Ishikawa (cell line): ENCODE results near the gene ATP1A4.

Experiments
- CEBPB ChIP-seq: IDR thresholded peaks from 2 replicates; pipeline ENCODE4 v1.6.1; 2012
- CREB1 ChIP-seq: IDR thresholded peaks from 2 replicates; pipeline ENCODE4 v1.6.1; 2012; ENCODE audit warnings: low read depth
- EGR1 ChIP-seq: IDR thresholded peaks from 2 replicates; pipeline ENCODE4 v1.6.1; 2012
- EP300 ChIP-seq: IDR thresholded peaks from 2 replicates; pipeline ENCODE4 v1.6.1; 2012; ENCODE audit warnings: borderline replicate concordance
- FOXM1 ChIP-seq: IDR thresholded peaks from 2 replicates; pipeline ENCODE4 v1.6.1; 2012; ENCODE audit warnings: low read depth, borderline replicate concordance
- NFIC ChIP-seq: IDR thresholded peaks from 2 replicates; pipeline ENCODE4 v1.6.1; 2012
- RAD21 ChIP-seq: IDR thresholded peaks from 2 replicates; pipeline ENCODE4 v1.6.1; 2012; ENCODE audit warnings: low read depth
- TAF1 ChIP-seq: IDR thresholded peaks from 2 replicates; pipeline ENCODE4 v1.6.1; 2012; ENCODE audit warnings: low read depth, mild to moderate bottlenecking
- TCF12 ChIP-seq: IDR thresholded peaks from 2 replicates; pipeline ENCODE4 v1.6.1; 2012; ENCODE audit warnings: low read depth
- TEAD4 ChIP-seq: IDR thresholded peaks from 2 replicates; pipeline ENCODE4 v1.6.1; 2012
- YY1 ChIP-seq: IDR thresholded peaks from 2 replicates; pipeline ENCODE4 v1.6.1; 2012; ENCODE audit warnings: low read depth
- ZBTB7A ChIP-seq: IDR thresholded peaks from 2 replicates; pipeline ENCODE4 v1.6.1; 2012; ENCODE audit warnings: low read depth
- TF ChIP-seq, protein P1 (sequence below): IDR thresholded peaks from 2 replicates; pipeline ENCODE4 v1.6.1; 2012
- TF ChIP-seq, protein P2 (sequence below): IDR thresholded peaks from 2 replicates; pipeline ENCODE4 v1.6.1; 2012
- TF ChIP-seq, protein P3 (sequence below): IDR thresholded peaks from 2 replicates; pipeline ENCODE4 v1.6.1; 2012; ENCODE audit warnings: low read depth, mild to moderate bottlenecking

ATP1A4 gene

DNA sequence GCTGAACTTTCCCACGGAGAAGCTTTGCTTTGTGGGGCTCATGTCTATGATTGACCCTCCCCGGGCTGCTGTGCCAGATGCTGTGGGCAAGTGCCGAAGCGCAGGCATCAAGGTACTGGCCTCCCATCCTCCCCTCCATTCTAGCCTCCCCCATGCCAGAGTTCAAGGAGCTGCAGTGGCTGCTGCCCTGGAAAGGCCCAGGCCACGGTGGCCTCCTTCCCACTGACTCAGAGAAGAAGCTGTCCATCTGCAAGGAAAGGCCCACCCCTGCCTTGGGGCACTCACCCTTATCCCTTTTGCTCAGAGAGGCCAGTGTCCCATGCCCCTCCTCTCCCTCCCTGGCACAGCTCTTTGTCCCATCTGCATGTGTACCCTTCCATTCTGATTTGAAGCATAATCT lies 20.9 kb upstream of the ATP1A4 start:
- TF ChIP-seq TEAD4 (no peak), FOXM1 (no peak), EP300 (no peak), TCF12 (no peak), ZBTB7A (no peak), CEBPB (no peak), RAD21 (no peak), NFIC (no peak), YY1 (no peak), TAF1 (no peak), CREB1 (no peak), EGR1 (no peak)
- TF ChIP-seq, protein P1, sequence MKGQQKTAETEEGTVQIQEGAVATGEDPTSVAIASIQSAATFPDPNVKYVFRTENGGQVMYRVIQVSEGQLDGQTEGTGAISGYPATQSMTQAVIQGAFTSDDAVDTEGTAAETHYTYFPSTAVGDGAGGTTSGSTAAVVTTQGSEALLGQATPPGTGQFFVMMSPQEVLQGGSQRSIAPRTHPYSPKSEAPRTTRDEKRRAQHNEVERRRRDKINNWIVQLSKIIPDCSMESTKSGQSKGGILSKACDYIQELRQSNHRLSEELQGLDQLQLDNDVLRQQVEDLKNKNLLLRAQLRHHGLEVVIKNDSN, result no peak
- TF ChIP-seq, protein P2, sequence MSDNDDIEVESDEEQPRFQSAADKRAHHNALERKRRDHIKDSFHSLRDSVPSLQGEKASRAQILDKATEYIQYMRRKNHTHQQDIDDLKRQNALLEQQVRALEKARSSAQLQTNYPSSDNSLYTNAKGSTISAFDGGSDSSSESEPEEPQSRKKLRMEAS, result no peak
- TF ChIP-seq, protein P3, sequence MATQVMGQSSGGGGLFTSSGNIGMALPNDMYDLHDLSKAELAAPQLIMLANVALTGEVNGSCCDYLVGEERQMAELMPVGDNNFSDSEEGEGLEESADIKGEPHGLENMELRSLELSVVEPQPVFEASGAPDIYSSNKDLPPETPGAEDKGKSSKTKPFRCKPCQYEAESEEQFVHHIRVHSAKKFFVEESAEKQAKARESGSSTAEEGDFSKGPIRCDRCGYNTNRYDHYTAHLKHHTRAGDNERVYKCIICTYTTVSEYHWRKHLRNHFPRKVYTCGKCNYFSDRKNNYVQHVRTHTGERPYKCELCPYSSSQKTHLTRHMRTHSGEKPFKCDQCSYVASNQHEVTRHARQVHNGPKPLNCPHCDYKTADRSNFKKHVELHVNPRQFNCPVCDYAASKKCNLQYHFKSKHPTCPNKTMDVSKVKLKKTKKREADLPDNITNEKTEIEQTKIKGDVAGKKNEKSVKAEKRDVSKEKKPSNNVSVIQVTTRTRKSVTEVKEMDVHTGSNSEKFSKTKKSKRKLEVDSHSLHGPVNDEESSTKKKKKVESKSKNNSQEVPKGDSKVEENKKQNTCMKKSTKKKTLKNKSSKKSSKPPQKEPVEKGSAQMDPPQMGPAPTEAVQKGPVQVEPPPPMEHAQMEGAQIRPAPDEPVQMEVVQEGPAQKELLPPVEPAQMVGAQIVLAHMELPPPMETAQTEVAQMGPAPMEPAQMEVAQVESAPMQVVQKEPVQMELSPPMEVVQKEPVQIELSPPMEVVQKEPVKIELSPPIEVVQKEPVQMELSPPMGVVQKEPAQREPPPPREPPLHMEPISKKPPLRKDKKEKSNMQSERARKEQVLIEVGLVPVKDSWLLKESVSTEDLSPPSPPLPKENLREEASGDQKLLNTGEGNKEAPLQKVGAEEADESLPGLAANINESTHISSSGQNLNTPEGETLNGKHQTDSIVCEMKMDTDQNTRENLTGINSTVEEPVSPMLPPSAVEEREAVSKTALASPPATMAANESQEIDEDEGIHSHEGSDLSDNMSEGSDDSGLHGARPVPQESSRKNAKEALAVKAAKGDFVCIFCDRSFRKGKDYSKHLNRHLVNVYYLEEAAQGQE, result no peak

- TF ChIP-seq TCF12 (no peak), TEAD4 (no peak), ZBTB7A (no peak), NFIC (no peak), FOXM1 (no peak), CREB1 (no peak), EP300 (no peak), CEBPB (no peak), YY1 (no peak), RAD21 (no peak), EGR1 (no peak), TAF1 (no peak)
- TF ChIP-seq, protein P1, result no peak
- TF ChIP-seq, protein P2, result no peak
- TF ChIP-seq, protein P3, result no peak
Observed at GRCh38 chr1:160130939-160131338, 20.5 kb upstream of the ATP1A4 start.

GRCh38 chr1:160131803-160132565 lies 19.4 kb upstream of the ATP1A4 start:
- no peak for TF ChIP-seq FOXM1
- TF ChIP-seq, protein P2, result no peak
- TF ChIP-seq TCF12, result no peak
- no peak for TF ChIP-seq ZBTB7A
- no peak for TF ChIP-seq EGR1
- TF ChIP-seq TAF1, result no peak
- TF ChIP-seq, protein P3, result no peak
- no peak for TF ChIP-seq NFIC
- TF ChIP-seq YY1, result no peak

- TF ChIP-seq, protein P3, result no peak
- TF ChIP-seq EP300 (no peak), TAF1 (no peak), ZBTB7A (no peak), EGR1 (no peak), CEBPB (no peak), NFIC (no peak), TEAD4 (no peak), CREB1 (no peak), RAD21 (no peak), TCF12 (no peak), FOXM1 (no peak)
- TF ChIP-seq, protein P1, result no peak
- TF ChIP-seq, protein P2, result no peak
Observed at GRCh38 chr1:160133990-160134770, 17.2 kb upstream of the ATP1A4 start.
